Measurements from ENCODE around the gene JOSD2.
"Not testable (repeated sequence)": the region's sequence is repeated elsewhere in the genome, so short reads cannot be mapped to it uniquely, and the experiment has no call there.

Gene JOSD2

DNA sequence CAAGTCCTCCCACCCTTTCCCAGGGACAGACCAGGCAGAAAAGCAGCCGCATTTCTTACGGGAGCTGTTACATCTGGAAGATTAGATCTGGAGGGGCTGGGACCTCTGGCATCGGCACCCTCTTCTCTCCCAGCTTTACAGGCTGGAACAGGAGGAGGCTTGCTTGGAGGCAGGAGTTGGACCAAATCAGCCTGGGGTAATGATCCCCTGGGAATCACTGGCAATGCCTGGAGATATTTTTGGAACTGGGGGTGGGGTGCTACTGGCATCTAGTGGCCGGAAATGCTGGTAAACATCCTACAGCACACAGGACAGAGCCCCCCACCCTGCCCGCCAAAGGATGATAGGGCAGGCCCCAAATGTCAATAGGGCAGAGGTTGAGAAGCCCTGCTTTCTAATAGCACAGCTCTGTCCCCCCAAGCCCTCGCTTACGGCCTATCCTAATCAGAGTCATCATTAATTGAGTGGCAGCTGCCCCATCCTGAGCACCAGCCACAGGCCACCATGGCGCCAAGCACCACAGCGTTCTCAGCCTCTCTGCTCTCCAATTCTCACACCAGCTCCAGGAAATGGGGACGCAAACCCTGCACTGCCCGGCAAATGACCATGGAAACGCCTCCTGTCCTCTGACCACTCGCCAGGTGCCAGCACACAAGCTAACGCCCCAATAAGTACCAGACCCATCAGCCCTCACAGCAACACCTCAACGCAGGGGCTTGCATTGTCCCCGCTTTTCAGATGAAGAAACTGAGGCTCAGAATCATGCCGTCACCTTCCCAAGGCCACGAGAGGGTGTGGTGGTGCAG, 36.6 kb upstream of the JOSD2 start:
- no peak for FAIRE-seq
- DNase-seq (ENCODE audit: insufficient read length, low spot score) = no peak

DNA sequence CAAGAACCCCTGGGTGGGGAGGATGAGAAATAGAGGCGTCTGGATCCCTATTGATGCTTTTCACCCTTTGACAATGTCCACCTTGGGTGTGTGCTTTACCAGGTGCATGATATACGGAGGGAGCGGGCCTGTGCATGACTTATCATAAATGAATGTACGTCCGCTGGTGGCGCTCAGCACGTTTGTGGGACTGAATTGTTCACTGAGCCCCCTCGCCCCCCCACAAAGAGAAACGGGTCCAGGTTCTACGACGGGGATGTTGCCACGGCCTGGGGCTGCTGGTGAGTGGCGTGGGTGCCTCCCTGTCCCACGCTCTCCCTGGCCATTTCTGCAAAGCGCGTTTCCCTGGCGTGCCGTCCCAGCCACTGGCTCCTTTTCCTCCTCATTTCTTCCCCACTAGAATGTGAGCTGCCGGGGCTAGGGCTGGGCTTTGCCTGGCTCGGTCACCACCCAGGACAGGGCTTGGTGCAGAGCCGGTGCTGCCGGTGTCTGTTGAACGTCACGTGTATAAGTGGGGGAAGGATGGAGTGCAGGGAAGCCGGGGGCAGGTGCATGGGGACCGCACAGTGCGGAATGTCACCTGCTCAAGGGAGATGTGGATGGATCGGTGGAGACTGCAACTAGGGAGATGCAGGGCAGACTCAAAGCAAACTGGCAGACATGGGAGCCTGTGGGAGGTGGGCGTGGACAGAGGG, 35.7 kb upstream of the JOSD2 start:
- FAIRE-seq = no peak
- no peak for DNase-seq (ENCODE audit: insufficient read length, low spot score)

DNA sequence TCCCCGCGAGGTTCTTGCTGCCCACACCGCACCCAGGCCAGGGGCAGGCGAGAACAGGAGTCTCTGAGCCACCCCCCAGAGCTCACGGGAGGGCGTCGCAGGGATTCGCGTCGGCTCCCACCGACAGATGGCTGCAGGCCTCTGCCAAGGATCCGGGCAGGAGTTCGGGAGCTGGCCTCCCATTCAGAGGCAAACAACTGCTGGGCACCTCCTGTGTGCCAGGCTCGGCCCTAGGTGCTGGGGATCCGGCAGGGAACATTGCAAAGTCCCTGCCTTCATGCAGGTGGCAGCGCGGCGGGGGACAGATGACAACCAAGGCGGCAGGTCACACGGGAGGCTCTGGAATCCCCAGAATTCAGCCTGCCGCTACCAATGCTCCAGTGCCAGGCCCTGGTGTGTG, 32.0 kb upstream of the JOSD2 start:
- DNase-seq (ENCODE audit: insufficient read length, low spot score) (no peak), FAIRE-seq (no peak)

DNA sequence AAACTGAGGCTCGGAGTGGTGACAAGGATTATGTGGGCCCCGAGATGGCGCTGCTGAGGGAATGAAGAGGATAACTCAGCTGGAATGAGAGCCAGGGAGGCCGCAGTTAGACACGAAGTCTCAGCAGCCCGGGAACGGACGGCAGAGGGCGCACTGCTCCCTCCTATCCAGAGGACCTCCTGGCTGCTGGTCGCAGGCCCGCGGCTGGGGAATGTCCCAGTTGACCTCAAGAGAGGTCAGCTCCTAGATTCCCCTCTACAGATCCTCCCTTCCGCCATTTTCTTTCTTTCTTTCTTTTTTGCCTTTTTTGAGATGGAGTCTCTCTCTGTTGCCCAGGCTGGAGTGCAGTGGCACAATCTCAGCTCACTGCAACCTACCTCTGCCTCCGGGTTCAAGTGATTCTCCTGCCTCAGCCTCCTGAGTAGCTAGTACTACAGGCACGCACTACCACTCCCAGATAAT, 26.8 kb upstream of the JOSD2 start:
- no peak for FAIRE-seq
- DNase-seq (ENCODE audit: insufficient read length, low spot score) = peak; percentile 80

DNA sequence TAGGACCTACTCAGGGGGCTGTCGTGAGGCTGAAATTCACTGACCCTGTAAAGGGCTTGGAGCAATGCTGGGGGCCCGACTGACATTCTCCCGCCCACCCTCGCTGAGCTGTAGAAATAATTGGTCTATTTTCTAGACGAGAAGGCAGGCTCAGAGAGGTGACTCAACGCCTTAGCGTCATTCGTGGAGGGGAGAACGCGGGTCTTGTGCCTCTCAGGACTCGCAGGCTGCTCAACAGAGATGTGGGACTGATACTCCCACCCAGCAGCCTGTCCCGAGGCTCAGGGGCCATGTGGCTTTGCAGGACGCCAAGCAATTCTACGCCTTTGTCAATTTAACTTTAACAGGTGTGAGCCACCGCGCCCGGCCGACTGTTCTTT, 26.3 kb upstream of the JOSD2 start:
- no peak for FAIRE-seq
- no peak for DNase-seq (ENCODE audit: insufficient read length, low spot score)

DNA sequence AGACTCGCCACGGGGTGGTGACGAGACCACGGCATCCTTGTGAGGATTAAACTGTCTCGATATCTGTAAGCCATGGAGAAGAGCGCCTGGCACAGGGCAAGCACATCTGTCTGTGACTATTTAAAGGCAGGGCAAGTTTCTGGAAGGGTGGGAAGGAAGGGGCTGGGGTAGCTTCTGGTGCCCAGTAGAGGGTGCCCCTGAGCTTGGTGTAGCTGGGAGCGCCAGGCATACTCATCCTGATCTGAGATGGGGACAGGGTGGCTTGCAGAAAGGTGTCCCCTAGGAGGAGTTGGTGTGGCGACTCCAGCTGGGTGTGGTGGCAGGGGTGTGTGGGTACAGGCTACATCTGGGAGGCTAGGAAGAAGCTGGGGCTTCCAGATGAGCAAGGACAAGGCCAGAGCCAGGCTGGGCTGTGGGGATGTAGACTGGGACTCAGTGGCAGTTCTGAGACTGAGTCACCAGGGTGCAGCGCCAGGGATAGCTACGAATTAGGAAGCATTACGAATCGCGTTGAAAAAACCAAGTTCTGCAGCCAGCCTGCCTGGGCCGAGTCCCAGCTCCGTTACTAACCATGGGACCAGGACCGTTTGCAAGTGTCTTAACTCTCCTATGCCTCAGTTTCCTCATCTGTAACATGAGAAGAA, 25.8 kb upstream of the JOSD2 start:
- DNase-seq (ENCODE audit: insufficient read length, low spot score) (no peak), FAIRE-seq (no peak)

DNA sequence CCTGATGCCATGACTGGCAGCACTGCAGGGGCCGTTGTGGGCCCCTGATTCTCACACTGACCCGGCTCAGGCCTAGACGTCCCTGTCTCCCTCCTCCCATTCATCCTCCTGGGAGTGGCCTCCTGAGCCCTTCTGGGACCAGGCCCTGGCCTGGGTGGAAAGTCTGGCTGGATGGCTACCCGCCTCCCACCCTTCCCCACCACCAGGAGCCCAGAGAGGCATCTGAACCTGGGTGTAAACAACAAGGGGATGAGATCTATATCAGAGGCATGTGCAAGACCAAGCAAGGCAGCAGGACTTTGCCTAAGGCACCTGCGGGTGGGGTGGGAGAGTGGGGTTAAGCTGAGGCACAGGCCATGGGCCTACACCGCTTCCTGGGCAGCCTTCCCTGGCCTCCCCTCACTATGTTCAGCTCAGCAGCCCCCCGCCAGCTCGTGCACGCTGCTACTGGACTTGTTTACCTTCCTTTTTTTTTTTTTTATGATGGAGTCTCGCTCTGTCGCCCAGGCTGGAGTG, 24.7 kb upstream of the JOSD2 start:
- no peak for FAIRE-seq

DNA sequence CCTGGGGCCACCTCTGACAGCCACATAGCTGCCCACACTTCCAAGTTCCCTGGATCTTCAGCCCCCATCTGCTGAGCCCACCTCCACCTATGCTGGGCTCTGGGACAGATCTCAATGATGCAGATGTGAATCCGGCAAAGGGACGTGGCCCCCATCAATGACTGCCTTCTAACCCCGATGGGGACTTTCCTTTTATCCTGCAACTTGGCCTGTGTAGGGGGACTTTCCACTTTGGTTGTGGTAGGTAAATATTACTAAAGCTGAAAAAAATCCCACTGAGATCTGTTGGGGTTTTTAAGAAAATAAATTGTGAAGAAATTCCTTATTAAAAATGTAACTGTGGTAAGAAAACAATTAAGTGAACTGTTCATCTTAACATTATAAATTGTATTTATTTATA, 23.5 kb upstream of the JOSD2 start:
- DNase-seq (ENCODE audit: insufficient read length, low spot score) (no peak), FAIRE-seq (no peak)

More for the DNA sequence above, 24.7 kb upstream of the JOSD2 start:
- DNase-seq (ENCODE audit: insufficient read length, low spot score) = no peak

DNA sequence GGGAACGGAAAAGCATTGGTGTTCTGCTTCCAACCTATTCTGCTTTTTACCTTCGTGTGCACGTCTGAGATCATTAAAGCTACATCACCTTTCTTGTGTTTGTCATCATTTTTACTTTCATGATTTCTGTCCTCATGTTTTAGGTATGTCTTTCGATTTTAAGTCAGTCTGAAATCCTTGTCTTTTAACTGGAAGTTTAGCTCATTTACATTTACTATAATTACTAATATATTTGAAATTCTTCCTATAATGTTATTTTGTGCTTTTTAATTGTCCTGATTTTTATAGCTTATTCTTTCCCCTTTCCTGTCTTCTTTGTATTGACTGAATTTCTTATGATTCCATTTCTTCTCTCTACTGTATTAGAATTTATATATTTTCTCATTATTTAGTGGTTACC, 22.0 kb upstream of the JOSD2 start:
- no peak for DNase-seq (ENCODE audit: insufficient read length, low spot score)
- no peak for FAIRE-seq

DNA sequence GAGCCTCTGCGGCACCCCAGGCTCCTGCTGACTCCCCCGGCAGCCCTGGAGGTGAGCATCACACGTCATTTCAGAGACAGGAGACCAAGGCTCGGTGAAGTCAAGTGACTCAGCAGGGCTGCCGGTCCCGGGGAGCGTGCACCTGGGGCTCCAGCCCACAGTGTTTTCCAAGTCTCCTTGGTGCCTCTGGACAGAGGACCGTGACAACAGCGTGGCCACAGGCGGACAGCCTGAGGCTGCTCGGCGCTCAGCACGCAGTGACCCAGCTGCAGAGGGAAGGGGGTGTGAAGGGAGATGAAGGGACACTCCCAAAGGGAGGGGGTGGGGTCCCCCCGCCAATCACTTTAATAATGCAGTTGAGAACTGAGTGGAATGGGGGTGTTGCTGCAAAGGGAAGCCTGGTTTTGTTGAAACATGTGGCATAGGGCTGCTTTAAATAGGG, 20.2 kb upstream of the JOSD2 start:
- DNase-seq (ENCODE audit: insufficient read length, low spot score) (no peak), FAIRE-seq (no peak)

DNA sequence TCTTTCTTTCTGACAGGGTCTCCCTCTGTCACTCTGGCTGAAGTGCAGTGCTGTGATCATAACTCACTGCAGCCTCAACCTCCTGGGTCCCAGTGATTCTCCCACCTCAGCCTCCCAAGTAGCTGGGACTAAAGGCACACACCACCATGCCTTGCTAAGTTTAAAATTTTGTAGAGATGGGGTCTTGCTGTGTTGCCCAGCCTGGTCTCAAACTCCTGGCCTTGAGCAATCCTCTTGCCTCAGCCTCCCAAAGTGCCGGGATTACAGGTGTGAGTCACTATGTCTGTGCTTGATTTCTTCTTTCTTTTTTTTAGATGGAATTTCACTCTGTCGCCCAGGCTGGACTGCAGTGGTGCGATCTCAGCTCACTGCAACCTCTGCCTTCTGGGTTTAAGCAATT, 17.1 kb upstream of the JOSD2 start:
- FAIRE-seq; DNase-seq (ENCODE audit: insufficient read length, low spot score): not testable (repeated sequence)

DNA sequence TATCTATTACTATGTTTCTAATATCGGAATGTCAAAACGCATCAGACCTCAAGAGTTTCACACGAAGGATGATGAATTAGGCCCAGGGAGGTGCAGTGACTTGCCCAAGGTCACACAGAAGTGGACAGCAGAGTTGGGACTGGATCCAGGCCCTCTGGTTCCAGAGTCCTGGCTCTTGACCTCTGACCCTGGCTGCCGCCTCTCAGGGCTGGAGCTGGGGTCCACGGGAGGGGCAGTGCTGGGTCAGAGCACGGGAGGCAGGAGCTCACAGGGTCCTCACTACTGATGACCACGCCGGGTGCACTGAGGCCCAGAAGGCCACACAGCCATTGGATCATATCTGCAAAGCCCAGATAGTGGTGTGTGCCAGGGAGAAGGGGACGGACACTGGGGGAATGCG, 11.9 kb upstream of the JOSD2 start:
- DNase-seq (ENCODE audit: insufficient read length, low spot score) = no peak

DNA sequence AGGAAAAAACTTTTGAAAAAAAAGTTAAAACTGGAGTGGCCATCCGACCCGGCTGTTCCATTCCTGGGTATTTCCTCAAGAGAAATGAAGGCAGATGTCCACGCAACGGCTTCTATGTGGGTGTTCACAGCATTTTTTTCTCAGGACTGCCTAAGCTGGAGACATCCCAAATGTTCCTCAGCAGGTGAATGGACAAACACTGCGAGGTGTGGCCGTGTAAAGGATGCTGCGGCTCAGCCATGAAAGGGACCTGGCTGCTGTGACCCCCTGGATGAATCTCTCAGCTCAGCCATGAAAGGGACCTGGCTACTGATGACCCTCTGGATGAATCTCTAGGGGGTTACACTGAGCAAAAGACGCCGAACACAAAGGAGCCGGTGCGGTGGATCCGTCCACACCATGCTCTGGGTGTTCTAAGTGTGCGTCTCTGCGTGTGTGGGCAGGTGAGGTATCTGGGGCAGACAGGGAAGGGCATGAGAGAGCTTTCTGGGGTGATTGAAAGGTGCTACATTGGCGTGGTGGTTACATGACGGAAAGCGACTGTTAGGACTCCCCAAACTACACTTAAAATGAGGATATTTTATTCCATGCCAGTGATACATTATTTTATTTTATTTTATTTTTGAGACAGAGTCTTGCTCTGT, 10.0 kb upstream of the JOSD2 start:
- FAIRE-seq = no peak
- no peak for DNase-seq (ENCODE audit: insufficient read length, low spot score)

More for the DNA sequence above, 11.9 kb upstream of the JOSD2 start:
- FAIRE-seq = no peak

DNA sequence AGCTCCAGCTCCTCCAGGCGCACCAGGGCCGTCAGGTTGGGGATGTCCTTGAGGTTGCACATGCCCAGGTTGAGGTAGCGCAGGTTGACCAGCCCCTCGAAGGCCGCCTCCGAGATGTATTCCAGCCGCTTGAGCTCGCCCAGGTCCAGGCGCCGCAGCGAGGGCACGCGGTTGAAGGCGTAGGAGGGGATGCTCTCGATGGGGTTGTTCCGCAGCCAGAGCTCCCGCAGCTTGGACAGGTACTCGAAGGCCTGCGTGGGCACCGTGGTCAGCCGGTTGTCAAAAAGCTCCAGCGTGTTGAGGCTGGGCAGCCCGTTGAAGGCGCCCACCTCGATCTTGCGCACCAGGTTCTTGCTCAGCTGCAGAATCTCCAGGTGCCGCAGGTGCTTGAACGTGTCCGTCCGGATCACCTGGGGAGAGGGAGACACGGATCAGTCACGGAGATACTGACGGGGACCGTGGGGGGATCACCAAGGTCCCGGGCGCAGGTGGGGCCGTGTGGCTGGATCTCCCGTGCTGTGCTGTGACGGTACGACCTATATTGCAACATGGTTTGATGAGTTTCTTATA, 8.1 kb upstream of the JOSD2 start:
- FAIRE-seq (no peak), DNase-seq (ENCODE audit: insufficient read length, low spot score) (no peak)

DNA sequence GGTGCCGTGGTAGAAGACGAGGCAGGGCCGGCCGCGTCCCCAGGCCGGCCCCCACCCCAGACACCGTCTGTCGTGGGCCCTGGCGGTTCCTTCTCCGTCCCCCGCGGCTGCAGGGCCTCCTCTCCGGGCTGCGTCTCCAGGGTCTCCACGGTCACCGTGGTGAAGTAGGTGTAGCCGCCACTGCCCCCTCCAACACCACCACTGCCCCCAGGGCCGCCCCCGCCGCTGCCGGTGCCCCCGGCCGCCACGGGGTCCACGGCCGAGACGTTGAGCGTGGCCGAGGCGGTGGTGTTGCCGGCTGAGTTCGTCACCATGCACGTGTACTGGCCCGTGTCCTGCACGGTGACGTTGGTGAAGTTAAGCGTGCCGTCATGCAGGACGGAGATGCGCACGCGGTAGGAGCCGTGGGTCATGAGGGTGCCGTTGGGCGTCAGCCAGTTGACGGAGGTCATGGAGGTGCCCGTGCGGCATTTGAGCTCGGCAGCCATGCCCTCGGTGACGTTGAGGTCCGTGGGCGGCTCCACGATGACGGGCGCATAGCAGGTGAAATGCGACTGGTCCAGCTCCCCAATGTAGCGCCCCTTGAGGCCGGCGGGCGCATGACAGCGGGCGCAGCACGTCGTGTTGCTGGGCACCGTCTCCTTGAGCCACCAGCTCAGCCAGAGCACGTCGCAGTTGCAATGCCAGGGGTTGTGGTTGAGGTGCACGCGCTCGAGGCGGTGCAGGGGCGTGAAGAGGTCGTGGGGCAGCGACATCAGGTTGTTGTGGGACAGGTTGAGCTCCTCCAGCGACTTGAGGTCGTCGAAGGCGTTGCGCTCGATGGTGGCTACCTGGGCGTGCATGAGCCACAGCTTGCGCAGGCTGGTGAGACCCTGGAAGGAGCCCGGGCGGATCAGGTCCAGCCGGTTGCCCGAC, 7.4 kb upstream of the JOSD2 start:
- DNase-seq (ENCODE audit: insufficient read length, low spot score) = no peak
- no peak for FAIRE-seq

DNA sequence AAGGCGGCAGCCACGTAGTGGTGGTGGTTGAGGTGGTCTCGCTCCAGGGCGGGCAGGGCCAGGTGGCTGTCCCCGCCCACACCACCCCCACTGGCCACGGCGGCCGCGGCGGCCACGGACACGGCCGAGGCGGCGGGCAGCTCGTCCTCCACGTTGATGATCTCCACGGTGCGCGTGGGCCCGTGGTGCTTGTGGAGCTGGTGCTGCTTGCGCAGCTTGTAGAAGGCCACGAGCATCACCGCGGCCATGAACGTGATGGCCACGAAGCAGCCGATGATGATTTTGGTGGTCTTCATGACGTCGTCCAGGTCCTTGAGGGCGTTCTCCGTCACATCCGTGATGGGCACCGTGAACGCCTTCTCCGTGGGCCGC, 6.7 kb upstream of the JOSD2 start:
- no peak for DNase-seq (ENCODE audit: insufficient read length, low spot score)
- no peak for FAIRE-seq

DNA sequence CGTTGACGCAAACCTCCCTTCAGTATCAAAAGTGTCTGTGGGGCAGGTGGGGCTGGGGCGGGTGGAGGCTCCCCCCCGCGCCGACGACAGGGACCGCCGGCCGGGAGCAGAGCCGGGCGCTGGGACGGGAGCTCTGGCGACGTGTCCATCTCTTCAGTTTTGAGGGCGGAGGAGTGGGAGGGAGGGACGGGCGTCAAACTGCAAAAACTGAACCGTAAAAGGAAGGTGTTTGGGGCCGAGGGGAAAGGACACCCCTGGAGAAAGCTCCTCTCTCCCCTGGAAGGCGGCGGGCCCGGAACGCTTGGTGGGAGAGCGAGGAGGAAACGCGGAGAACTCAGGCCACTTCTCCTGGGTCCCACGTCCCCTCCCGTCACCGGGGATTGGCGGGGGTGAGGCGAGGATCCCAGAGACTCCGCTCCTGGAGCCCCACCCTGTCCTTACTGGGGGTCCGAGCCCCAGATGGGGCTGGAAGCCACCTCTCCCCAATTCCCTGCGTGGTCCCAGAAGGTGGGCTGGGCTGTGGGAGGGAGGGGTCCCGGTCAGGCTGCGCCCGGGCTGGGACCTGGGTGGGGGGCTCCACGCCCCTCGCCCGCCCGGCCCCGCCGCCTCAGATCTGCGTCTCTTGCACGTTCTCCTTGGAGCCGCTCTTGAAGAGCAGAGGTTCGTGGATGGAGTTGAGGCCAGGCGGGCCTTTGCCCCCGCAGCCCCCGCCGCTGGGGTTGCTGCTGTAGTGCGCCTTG, 6.1 kb upstream of the JOSD2 start:
- DNase-seq (ENCODE audit: insufficient read length, low spot score) (no peak), FAIRE-seq (no peak)

DNA sequence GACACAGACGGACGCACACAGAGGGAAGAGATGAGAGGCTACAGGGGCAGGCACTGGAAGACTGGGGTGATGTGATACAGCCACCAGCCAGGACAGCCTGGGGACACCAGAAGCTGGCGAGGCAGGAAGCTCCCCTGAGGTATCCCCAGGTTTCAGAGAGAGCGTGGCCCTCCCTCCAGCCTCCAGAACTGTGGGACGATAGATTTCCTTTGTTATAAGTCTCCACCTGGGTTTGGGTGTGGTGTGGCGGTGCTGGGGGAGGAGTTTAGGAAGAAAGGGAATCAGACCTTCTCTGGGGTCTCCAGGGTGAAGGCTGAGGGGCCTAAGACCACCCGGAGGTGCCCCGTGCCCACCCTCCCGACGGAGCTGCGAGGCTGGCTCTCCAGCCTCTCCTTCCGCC, 5.5 kb upstream of the JOSD2 start:
- FAIRE-seq (no peak), DNase-seq (ENCODE audit: insufficient read length, low spot score) (no peak)

DNA sequence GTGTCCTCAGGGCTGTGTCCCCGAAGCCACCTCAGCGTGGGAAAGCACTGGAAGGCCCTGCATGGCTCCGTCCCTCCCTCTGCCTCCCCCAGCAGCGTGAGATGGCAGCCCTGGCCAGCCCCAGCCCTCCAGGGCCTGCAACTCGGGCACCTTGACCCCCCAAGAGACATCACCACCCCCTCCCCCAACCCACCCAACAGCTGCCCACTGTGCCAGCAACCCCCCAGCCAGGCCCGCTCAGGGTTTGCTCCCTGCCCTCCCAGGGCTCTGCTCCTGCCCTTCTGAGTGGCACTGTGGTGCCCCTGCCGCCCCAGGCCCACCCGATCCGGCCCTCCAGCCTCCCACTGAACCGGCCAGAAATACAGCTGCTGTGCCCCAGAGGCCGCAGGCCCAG, 4.2 kb upstream of the JOSD2 start:
- no peak for DNase-seq (ENCODE audit: insufficient read length, low spot score)
- FAIRE-seq = no peak
